T-helper 2 cell treated with Interferon-gamma antibody and Interleukin-4, amounts not matched to agents 5 μg/mL and 100 μg/mL, for 36 hours (primary cell): ENCODE measurements around the gene XXYLT1.
"Not testable (repeated sequence)": the region's sequence is repeated elsewhere in the genome, so short reads cannot be mapped to it uniquely, and the experiment has no call there.

Experiments used
- DNase-seq: peaks from one replicate; pipeline ENCODE4 v3.0.0; 2021; ENCODE audit warnings: low spot score
- H3K27ac Mint-ChIP-seq: one replicate; pipeline ENCODE4 v1.8.0; 2021; ENCODE audit warnings: mild to moderate bottlenecking, mixed read lengths
- H3K27me3 Mint-ChIP-seq: one replicate; pipeline ENCODE4 v1.8.0; 2021; ENCODE audit warnings: low read depth, mixed read lengths
- H3K36me3 Mint-ChIP-seq: one replicate; pipeline ENCODE4 v1.8.0; 2021; ENCODE audit warnings: low read depth, mixed read lengths
- H3K4me1 Mint-ChIP-seq: one replicate; pipeline ENCODE4 v1.8.0; 2021; ENCODE audit warnings: low read depth, mixed read lengths
- H3K4me3 Mint-ChIP-seq: one replicate; pipeline ENCODE4 v1.8.0; 2022; ENCODE audit warnings: mild to moderate bottlenecking, moderate library complexity, mixed read lengths
- H3K9me3 Mint-ChIP-seq: one replicate; pipeline ENCODE4 v1.8.0; 2021; ENCODE audit warnings: mixed read lengths

Gene XXYLT1

GRCh38 chr3:195191580-195191979 is 79.4 kb downstream of the XXYLT1 start:
- no peak overlapping the region for H3K27ac Mint-ChIP-seq
- DNase-seq = no peak
- peaks cover 5% of the 10 kb centered on the region for H3K36me3 Mint-ChIP-seq
- no peak overlapping the region for H3K4me3 Mint-ChIP-seq
- H3K27me3 Mint-ChIP-seq = no peaks in the 10 kb centered on the region
- peaks cover 4% of the 10 kb centered on the region for H3K4me1 Mint-ChIP-seq
- H3K9me3 Mint-ChIP-seq = peaks cover 15% of the 10 kb centered on the region

- Mint-ChIP-seq H3K9me3 (peaks cover 15% of the 10 kb centered on the region), H3K36me3 (peaks cover 5% of the 10 kb centered on the region), H3K27me3 (no peaks in the 10 kb centered on the region), H3K4me3 (no peak overlapping the region), H3K4me1 (peaks cover 16% of the 10 kb centered on the region), H3K27ac (no peak overlapping the region)
- no peak for DNase-seq
These were observed 81.1 kb downstream of the XXYLT1 start for GRCh38 chr3:195189821-195190220.

DNA sequence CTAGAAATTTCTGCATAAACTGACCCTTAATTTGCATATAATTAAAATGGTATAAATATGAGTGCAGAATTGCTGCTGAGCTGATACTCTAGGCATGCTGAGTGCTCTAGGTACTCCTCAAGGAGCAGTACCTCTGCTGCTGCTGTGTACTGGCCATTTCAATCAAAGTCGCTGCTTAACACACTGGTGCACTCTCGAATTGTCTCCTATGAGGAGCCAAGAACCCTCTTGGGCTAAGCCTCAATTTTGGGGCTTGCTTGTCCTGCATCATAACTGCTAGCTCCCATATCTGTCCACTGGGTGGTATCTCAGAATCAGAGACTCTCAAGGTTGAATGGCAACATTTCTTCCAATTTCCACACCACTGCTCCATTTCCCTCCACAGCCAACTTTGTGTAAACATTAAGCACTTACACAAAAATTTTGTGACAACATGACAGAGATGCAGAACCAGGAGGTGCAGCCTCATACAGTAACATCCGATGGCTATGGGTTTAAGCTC is 82.5 kb downstream of the XXYLT1 start:
- H3K4me3 Mint-ChIP-seq = no peak overlapping the region
- peaks cover 5% of the 10 kb centered on the region for H3K36me3 Mint-ChIP-seq
- H3K27ac Mint-ChIP-seq = no peak overlapping the region
- H3K27me3 Mint-ChIP-seq = no peaks in the 10 kb centered on the region
- no peak for DNase-seq
- peaks cover 15% of the 10 kb centered on the region for H3K9me3 Mint-ChIP-seq
- peaks cover 20% of the 10 kb centered on the region for H3K4me1 Mint-ChIP-seq

GRCh38 chr3:195187609-195188425 is 83.1 kb downstream of the XXYLT1 start:
- Mint-ChIP-seq H3K4me1 (peaks cover 22% of the 10 kb centered on the region), H3K4me3 (no peak overlapping the region), H3K27me3 (no peaks in the 10 kb centered on the region), H3K27ac (no peak overlapping the region), H3K36me3 (peaks cover 5% of the 10 kb centered on the region), H3K9me3 (peaks cover 15% of the 10 kb centered on the region)
- no peak for DNase-seq

- not testable (repeated sequence) for H3K36me3 Mint-ChIP-seq, H3K4me3 Mint-ChIP-seq, DNase-seq, H3K9me3 Mint-ChIP-seq, H3K27me3 Mint-ChIP-seq, H3K27ac Mint-ChIP-seq
- peaks cover 28% of the 10 kb centered on the region for H3K4me1 Mint-ChIP-seq
These were observed 84.3 kb downstream of the XXYLT1 start for GRCh38 chr3:195186710-195187047.

- DNase-seq = no peak
- no peaks in the 10 kb centered on the region for H3K36me3 Mint-ChIP-seq
- no peak overlapping the region for H3K27ac Mint-ChIP-seq
- no peaks in the 10 kb centered on the region for H3K27me3 Mint-ChIP-seq
- no peak overlapping the region for H3K4me3 Mint-ChIP-seq
- H3K4me1 Mint-ChIP-seq = peaks cover 28% of the 10 kb centered on the region
- peaks cover 3% of the 10 kb centered on the region for H3K9me3 Mint-ChIP-seq
These were observed 84.8 kb downstream of the XXYLT1 start for GRCh38 chr3:195186041-195186709.

DNA sequence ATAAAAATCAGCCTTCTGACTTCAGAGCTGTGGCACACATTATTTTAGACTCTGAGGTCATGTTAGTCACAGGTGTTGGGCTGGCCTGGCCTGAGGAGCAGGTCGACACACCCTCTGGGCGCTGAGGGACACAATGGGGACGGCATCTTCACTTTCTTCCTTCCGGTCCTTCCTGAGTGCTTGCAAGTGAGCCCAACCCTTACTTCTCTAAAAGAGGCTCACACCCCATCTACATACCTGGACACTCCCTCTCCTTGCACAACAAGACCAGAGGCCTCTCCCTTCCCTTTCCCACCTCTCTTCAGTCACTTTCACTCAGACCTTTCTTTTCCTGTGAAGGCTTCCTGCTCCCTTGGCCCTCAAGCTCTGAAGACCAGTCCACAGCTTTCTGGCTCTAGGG is 85.4 kb downstream of the XXYLT1 start:
- Mint-ChIP-seq H3K4me3 (no peak overlapping the region), H3K9me3 (no peaks in the 10 kb centered on the region), H3K36me3 (no peaks in the 10 kb centered on the region), H3K27ac (no peak overlapping the region), H3K4me1 (peaks cover 28% of the 10 kb centered on the region), H3K27me3 (no peaks in the 10 kb centered on the region)
- DNase-seq = no peak

DNA sequence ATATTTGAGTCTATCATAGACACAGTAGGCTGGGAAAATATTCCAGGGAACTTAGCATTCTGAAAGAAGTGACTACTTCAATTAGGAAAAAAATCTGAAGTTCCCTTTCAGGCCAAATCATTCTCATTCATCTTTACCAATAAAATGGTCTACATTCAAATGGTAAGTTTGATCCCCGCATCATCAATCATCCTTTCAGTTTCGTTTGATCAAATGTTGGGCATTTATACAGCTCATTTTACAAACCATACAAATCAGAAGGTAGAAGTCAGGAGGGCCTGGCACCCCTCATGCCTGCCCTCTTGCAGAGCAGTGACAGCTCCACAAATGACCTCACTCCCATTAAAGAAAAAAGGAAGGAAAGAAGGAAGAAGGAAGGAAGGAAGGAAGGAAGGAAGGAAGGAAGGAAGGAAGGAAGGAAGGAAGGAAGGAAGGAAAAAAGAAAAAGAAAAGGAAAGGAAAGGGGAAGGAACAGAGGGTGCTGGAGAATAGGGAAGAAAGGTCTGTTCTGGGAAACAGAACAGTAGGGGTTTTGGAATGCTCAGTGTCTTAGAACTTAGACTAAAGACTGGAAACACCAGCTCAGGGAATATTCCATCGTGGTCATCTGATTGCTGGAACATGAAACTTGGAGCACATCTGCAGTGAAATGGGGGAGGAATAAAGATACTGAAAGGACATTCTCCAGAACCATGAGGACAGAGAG is 86.1 kb downstream of the XXYLT1 start:
- H3K27ac Mint-ChIP-seq = no peak overlapping the region
- H3K27me3 Mint-ChIP-seq = no peaks in the 10 kb centered on the region
- peaks cover 28% of the 10 kb centered on the region for H3K4me1 Mint-ChIP-seq
- no peak for DNase-seq
- no peaks in the 10 kb centered on the region for H3K9me3 Mint-ChIP-seq
- H3K36me3 Mint-ChIP-seq = no peaks in the 10 kb centered on the region
- H3K4me3 Mint-ChIP-seq = no peak overlapping the region

DNA sequence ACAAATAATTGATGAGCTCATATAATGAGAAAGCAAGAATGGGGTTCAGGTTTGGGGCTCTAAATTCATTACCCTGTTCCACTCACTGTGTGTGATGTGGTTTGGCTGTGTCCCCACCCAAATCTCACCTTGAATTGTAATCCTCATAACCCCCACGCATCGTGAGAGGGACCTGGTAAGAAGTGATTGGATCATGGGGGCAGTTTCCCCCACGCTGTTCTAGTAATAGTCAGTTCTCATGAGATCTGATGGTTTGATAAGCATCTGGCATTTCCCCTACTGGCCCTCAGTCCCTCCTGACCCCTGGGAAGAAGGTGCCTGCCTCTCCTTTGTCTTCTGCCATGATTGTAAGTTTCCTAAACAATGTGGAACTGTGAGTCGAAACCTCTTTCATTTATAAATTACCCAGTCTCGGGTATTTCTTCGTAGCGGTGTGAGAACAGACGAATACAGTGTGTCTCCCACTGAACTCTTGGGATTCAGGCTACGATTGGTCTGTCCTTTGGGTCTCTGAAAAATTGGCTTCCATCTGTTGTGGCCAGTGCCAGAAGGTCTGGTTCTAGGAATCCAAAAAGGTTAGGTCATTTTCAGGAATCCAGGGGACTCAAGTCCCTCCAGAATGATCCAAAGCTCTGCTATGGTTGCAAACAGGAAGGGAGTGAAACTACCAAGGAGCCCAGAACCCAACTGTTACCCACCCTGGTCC is 87.7 kb downstream of the XXYLT1 start:
- Mint-ChIP-seq H3K9me3 (no peaks in the 10 kb centered on the region), H3K27me3 (no peaks in the 10 kb centered on the region), H3K4me1 (peaks cover 28% of the 10 kb centered on the region), H3K27ac (no peak overlapping the region), H3K36me3 (no peaks in the 10 kb centered on the region), H3K4me3 (no peak overlapping the region)
- no peak for DNase-seq

- Mint-ChIP-seq H3K9me3 (no peaks in the 10 kb centered on the region), H3K4me3 (no peak overlapping the region), H3K36me3 (no peaks in the 10 kb centered on the region), H3K4me1 (peaks cover 28% of the 10 kb centered on the region), H3K27ac (no peak overlapping the region), H3K27me3 (no peaks in the 10 kb centered on the region)
- no peak for DNase-seq
These were observed 88.5 kb downstream of the XXYLT1 start for GRCh38 chr3:195182470-195182795.

DNA sequence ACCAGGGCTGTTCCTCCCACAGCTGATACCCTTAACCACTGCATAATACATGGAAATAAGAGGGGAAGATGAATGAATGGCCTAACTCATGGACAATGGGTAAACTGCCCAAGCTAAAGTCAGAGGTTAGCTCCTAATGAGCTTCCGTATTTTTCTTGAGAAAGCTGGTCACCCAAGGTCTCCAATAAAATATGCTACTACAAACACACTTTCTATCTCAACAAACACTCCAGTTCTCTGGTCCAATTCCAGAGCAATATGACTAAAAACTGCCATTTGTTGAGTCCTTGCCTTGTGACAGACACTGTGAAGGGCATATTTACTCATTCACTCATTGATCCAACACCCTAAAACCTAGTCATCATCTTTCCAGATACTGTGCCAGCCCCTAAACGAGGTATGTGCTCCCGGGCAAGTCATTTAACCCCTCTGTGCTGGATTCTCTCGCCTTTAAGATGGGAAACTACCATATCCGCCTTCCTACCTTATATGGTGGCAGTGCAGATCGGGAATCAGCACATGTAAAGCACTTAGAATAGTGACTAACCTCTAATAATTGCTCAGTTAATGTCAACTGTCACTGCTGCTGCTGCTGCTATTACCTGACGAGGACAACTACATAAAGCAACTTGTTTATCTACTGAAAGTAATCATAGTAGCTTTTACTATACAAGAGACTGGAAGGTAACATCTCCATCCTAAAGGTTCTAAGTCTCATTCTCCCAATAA is 89.1 kb downstream of the XXYLT1 start:
- Mint-ChIP-seq H3K36me3 (no peaks in the 10 kb centered on the region), H3K4me3 (no peak overlapping the region), H3K9me3 (no peaks in the 10 kb centered on the region), H3K4me1 (peaks cover 28% of the 10 kb centered on the region), H3K27me3 (no peaks in the 10 kb centered on the region), H3K27ac (no peak overlapping the region)
- no peak for DNase-seq

GRCh38 chr3:195181113-195181498 is 89.9 kb downstream of the XXYLT1 start:
- Mint-ChIP-seq H3K9me3 (no peaks in the 10 kb centered on the region), H3K36me3 (no peaks in the 10 kb centered on the region), H3K4me1 (peaks cover 23% of the 10 kb centered on the region), H3K4me3 (no peak overlapping the region), H3K27ac (no peak overlapping the region), H3K27me3 (no peaks in the 10 kb centered on the region)
- DNase-seq = no peak

DNA sequence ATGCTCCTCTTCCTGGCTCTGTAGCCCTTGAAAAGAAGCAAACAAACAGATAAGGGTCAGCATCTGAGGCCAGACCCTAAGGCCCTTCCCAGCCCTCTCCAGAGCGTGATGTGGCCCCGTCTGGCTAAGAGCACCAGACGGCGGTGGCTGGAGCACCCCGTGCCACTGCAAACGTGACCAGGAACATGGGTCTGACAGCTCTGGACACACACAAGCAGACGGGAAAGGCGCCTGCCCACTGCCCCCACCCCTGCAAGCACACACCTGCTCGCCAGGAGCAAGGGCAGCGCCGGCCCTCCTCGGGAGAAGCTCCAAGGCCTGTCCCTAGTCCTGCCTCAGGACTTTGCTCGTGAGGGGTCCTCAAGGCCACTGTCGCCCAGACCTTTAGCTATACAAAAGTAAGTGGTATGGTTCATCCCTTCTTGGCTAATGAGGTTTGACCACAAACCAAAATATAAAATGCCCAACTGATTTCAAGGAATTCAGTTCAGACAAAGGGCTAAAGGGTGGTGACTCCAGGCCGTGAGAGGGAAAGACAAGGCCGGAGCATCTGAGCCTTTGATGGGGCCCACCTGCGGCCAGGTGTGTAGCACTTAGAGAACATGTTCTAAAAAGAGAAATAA is 90.4 kb downstream of the XXYLT1 start:
- Mint-ChIP-seq H3K4me3 (no peak overlapping the region), H3K27ac (no peak overlapping the region), H3K9me3 (no peaks in the 10 kb centered on the region), H3K36me3 (no peaks in the 10 kb centered on the region), H3K27me3 (no peaks in the 10 kb centered on the region), H3K4me1 (peaks cover 17% of the 10 kb centered on the region)
- DNase-seq = no peak
